Progenitor cell of endocrine pancreas (in vitro differentiated cells): ENCODE results near the gene PPP1R14B. TPM values are rescaled to one million over a fixed set of nuclear protein-coding genes. Genes with fewer than 3 reads are reported as not detected.

ENCODE experiments used
- DNase-seq: peaks from one replicate; pipeline ENCODE4 v3.0.0; 2021; ENCODE audit warnings: low spot score; ENCODE audit not compliant: unreplicated experiment
- H3K27ac Mint-ChIP-seq: 2 replicates; pipeline ENCODE4 v1.8.0; 2021; ENCODE audit warnings: mild to moderate bottlenecking, moderate library complexity, mixed read lengths
- H3K27me3 Mint-ChIP-seq: 2 replicates; pipeline ENCODE4 v1.8.0; 2021; ENCODE audit warnings: mixed read lengths
- H3K36me3 Mint-ChIP-seq: 2 replicates; pipeline ENCODE4 v1.8.0; 2022; ENCODE audit warnings: mixed read lengths; ENCODE audit not compliant: insufficient read depth
- H3K4me1 Mint-ChIP-seq: 2 replicates; pipeline ENCODE4 v1.8.0; 2021; ENCODE audit warnings: low read depth, mixed read lengths
- H3K4me3 Mint-ChIP-seq: 2 replicates; pipeline ENCODE4 v1.8.0; 2021; ENCODE audit warnings: low read depth, mild to moderate bottlenecking, moderate library complexity, mixed read lengths
- H3K9me3 Mint-ChIP-seq: 2 replicates; pipeline ENCODE4 v1.8.0; 2021; ENCODE audit warnings: low read depth, mixed read lengths
- CTCF ChIP-seq: fragments of 200-600 bp; sonication (generic); IDR thresholded peaks from one replicate; pipeline ENCODE4 v1.5.0; 2021; ENCODE audit warnings: antibody characterized with exemption, mild to moderate bottlenecking; ENCODE audit not compliant: unreplicated experiment
- total RNA-seq: library from RNA; stranded (reverse); gene quantifications from 2 replicates; pipeline ENCODE4 v1.2.1, GENCODE V29; 2021

PPP1R14B gene
- total RNA-seq, 1 donor from 2014 or later, result 198 TPM

GRCh38 chr11:64211181-64211872 is 35.4 kb downstream of the PPP1R14B start:
- no peak overlapping the region for H3K27ac Mint-ChIP-seq
- no peak for TF ChIP-seq CTCF
- no peaks in the 10 kb centered on the region for H3K4me1 Mint-ChIP-seq
- H3K27me3 Mint-ChIP-seq, result no peaks in the 10 kb centered on the region
- H3K9me3 Mint-ChIP-seq, result no peaks in the 10 kb centered on the region
- H3K36me3 Mint-ChIP-seq, result peaks cover 4% of the 10 kb centered on the region
- no peak overlapping the region for H3K4me3 Mint-ChIP-seq
- DNase-seq, result no peak

GRCh38 chr11:64210301-64211020 is 36.3 kb downstream of the PPP1R14B start:
- TF ChIP-seq CTCF, result no peak
- Mint-ChIP-seq H3K36me3 (peaks cover 4% of the 10 kb centered on the region), H3K9me3 (no peaks in the 10 kb centered on the region), H3K27me3 (no peaks in the 10 kb centered on the region), H3K4me3 (no peak overlapping the region), H3K27ac (peak overlapping the region; percentile 82), H3K4me1 (no peaks in the 10 kb centered on the region)
- DNase-seq, result no peak

GRCh38 chr11:64209563-64209843 is 37.2 kb downstream of the PPP1R14B start:
- H3K9me3 Mint-ChIP-seq, result no peaks in the 10 kb centered on the region
- peaks cover 2% of the 10 kb centered on the region for H3K36me3 Mint-ChIP-seq
- no peak for DNase-seq
- no peak overlapping the region for H3K4me3 Mint-ChIP-seq
- H3K27ac Mint-ChIP-seq, result no peak overlapping the region
- TF ChIP-seq CTCF, result no peak
- no peaks in the 10 kb centered on the region for H3K27me3 Mint-ChIP-seq
- no peaks in the 10 kb centered on the region for H3K4me1 Mint-ChIP-seq

GRCh38 chr11:64208796-64209562 is 37.8 kb downstream of the PPP1R14B start:
- no peak overlapping the region for H3K27ac Mint-ChIP-seq
- no peak overlapping the region for H3K4me3 Mint-ChIP-seq
- no peak for TF ChIP-seq CTCF
- no peaks in the 10 kb centered on the region for H3K4me1 Mint-ChIP-seq
- H3K9me3 Mint-ChIP-seq, result no peaks in the 10 kb centered on the region
- peaks cover 6% of the 10 kb centered on the region for H3K36me3 Mint-ChIP-seq
- H3K27me3 Mint-ChIP-seq, result no peaks in the 10 kb centered on the region
- DNase-seq, result no peak

GRCh38 chr11:64208086-64208795 is 38.5 kb downstream of the PPP1R14B start:
- Mint-ChIP-seq H3K4me1 (no peaks in the 10 kb centered on the region), H3K9me3 (no peaks in the 10 kb centered on the region), H3K36me3 (peaks cover 11% of the 10 kb centered on the region), H3K4me3 (no peak overlapping the region), H3K27ac (no peak overlapping the region), H3K27me3 (no peaks in the 10 kb centered on the region)
- no peak for TF ChIP-seq CTCF
- DNase-seq, result no peak
